ENCODE data around the gene DLGAP1.

GRCh38 chr18:3857544-3857943 is 597.6 kb downstream of the DLGAP1 start:
- TF ChIP-seq NKRF (conservative IDR thresholded peaks at IDR 0.05) (no peak), CTCF (IDR thresholded peaks at IDR 0.05 in 2 of 3, conservative IDR thresholded peaks at IDR 0.05 in 1 of 3; ENCODE audit: control insufficient read depth in 2 of 3, extremely low read depth in 1 of 3, insufficient read depth in 1 of 3, low read depth in 3 of 3, low read length in 3 of 3) (no peak), TBL1XR1 (IDR thresholded peaks at IDR 0.05; ENCODE audit: low read depth, low read length) (no peak), GABPA (IDR thresholded peaks at IDR 0.05; ENCODE audit: low read depth) (no peak)
